HG03378 (cell line): ENCODE results near the gene SV2C.

Experiments
- ATAC-seq: cut with Tn5 transposase; IDR thresholded peaks from one replicate; pipeline ENCODE4 v1.9.1; 2021; ENCODE audit warnings: mild to moderate bottlenecking, moderate library complexity; ENCODE audit not compliant: unreplicated experiment

Gene SV2C

GRCh38 chr5:76163111-76163628 is 80.0 kb downstream of the SV2C start:
- no peak for ATAC-seq

GRCh38 chr5:76165029-76165428 is 81.8 kb downstream of the SV2C start:
- no peak for ATAC-seq

- ATAC-seq = no peak
Observed at GRCh38 chr5:76165711-76166374, 82.7 kb downstream of the SV2C start.

GRCh38 chr5:76166886-76167576 is 83.8 kb downstream of the SV2C start:
- no peak for ATAC-seq

GRCh38 chr5:76169146-76169905 is 86.1 kb downstream of the SV2C start:
- ATAC-seq = no peak

GRCh38 chr5:76174101-76174500 is 90.9 kb downstream of the SV2C start:
- no peak for ATAC-seq

GRCh38 chr5:76175051-76175666 is 92.0 kb downstream of the SV2C start:
- ATAC-seq = peak; percentile 44

GRCh38 chr5:76175821-76176403 is 92.7 kb downstream of the SV2C start:
- ATAC-seq = peak; percentile 54

- ATAC-seq = no peak
Observed at GRCh38 chr5:76177978-76178377, 94.8 kb downstream of the SV2C start.

GRCh38 chr5:76178913-76179312 is 95.7 kb downstream of the SV2C start:
- no peak for ATAC-seq

- ATAC-seq = peak; percentile 68
Observed at GRCh38 chr5:76180814-76181805, 97.9 kb downstream of the SV2C start.

- no peak for ATAC-seq
Observed at GRCh38 chr5:76187386-76187785, 104.2 kb downstream of the SV2C start.

- ATAC-seq = no peak
Observed at GRCh38 chr5:76190356-76190755, 107.2 kb downstream of the SV2C start.

- no peak for ATAC-seq
Observed at GRCh38 chr5:76192837-76193236, 109.7 kb downstream of the SV2C start.

- no peak for ATAC-seq
Observed at GRCh38 chr5:76193635-76194034, 110.5 kb downstream of the SV2C start.

GRCh38 chr5:76194340-76194739 is 111.2 kb downstream of the SV2C start:
- no peak for ATAC-seq

- ATAC-seq = no peak
Observed at GRCh38 chr5:76196457-76196856, 113.3 kb downstream of the SV2C start.

- ATAC-seq = no peak
Observed at GRCh38 chr5:76196886-76197489, 113.8 kb downstream of the SV2C start.

GRCh38 chr5:76197726-76198125 is 114.5 kb downstream of the SV2C start:
- ATAC-seq = no peak
